GM12874 (cell line): Measurements from ENCODE around the gene RSRC1.

ENCODE experiments used
- CTCF ChIP-seq: IDR thresholded peaks from 2 replicates; pipeline ENCODE4 v1.5.1; 2011; ENCODE audit warnings: low read depth, mild to moderate bottlenecking, control low read depth, low read length, moderate library complexity; ENCODE audit not compliant: insufficient read depth

The RSRC1 gene

DNA sequence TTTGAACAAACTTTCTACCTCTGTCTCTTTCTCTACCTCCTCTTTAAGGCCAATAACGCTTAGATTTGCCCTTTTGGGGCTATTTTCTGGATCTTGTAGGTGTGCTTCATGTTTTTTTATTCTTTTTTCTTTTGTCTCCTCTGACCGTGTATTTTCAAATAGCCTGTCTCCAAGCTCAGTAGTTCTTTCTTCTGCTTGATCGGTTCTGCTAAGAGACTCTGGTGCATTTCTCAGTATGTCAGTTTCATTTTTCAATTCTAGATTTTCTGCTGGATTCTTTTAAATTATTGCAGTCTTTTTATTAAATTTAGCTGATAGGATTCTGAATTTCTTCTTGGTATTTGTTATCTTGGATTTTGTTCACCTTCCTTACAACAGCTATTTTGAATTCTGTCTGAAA, 148.7 kb downstream of the RSRC1 start:
- no peak for TF ChIP-seq CTCF

- no peak for TF ChIP-seq CTCF
Observed at GRCh38 chr3:158260392-158260791, 150.5 kb downstream of the RSRC1 start.

DNA sequence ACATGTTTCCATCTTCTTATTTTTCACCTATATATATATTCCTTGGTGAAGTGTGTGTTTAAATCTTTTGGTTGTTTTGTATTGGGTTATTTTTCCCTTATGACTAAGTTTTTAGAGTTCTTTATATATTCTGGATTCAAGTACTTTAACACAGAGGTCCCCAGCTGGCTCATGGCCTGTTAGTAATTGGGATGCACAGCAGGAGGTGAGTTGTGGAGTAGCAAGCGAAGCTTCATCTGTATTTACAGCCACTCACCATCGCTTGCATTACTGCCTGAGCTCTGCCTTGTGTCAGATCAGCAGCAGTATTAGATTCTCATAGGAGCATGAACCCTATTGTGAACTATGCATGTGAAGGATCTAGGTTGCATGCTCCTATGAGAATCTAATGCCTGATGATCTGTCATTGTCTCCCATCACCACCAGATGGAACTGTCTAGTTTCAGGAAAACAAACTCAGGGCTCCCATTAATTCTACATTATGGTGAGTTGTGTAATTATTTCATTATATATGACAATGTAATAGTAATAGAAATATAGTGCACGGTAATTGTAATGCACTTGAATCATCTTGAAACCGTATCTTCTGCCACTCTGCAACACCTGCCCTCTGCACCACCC, 151.6 kb downstream of the RSRC1 start:
- no peak for TF ChIP-seq CTCF

DNA sequence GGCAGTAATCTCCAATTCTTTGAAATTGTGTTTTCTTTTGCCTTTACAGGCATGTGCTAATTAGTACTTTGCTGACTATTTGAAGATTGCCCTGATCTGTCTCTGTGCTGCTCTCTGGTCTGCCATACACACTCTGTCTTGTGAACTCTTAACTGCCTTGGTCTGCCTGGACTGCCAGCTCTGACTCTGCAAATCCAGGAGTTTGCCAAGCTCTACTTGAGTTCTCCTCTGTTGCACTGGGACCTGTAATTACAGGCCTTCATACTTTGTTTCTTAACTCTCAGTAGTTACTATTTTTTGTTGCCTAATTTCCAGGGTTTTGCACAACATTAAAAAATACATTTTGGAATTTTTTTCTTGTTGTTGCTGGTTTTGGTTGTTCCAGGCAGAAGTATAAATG, 155.0 kb downstream of the RSRC1 start:
- TF ChIP-seq CTCF: no peak

DNA sequence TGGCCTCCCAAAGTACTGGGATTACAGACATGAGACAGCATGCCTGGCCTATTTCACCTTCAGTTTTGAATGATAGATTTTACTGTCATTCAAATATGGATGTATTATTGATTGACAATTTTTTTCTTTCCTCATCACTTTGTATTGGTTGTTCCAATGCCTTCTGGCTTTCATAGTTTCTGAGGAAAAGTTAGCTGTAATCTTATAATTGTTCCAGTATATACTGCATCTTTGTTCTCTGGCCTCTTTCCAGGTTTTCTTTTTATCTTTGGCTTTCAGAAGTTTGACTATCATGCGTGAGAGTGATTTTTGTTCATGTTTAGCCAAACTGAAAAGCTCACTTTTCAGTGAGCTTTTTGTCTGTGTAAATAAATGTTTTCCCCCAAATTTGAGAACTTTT, 157.1 kb downstream of the RSRC1 start:
- TF ChIP-seq CTCF: no peak

DNA sequence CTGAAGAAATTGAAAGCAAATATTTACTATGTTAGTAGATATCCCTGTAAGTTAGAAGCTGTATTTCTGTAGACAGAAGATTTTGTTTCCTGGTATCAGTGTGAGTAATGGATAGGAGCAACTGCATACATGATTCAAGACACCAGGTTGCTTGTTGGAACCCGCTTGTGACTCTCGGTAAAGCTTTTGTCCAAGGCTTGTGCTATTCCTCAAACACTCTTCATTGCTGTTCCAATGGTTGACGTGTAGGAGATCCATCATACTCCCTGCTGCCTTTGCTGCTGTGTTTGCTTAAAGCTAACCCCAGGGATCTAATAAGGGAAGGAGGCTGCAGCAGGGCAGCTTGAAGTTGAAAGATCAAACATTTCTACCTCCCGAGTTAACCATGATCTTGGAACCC, 160.1 kb downstream of the RSRC1 start:
- TF ChIP-seq CTCF: no peak

DNA sequence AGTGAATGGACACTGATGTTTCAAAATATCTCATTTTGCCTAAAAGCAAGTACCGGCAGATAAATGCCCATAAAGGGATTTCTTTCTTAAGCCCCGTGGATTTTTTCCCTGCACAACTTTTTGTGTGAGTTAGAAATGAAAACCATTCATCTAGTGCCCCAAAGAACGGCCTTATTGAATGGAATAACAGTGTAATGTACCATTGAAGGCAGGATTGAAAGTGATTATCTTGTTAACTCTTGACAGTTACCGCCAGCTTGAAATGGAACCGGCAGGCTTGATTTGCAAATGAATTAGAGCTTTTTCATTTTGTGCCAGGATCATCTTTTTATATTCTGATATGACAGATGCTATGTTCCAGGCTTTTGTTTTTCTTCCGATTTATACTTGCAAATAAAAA, 162.2 kb downstream of the RSRC1 start:
- no peak for TF ChIP-seq CTCF

DNA sequence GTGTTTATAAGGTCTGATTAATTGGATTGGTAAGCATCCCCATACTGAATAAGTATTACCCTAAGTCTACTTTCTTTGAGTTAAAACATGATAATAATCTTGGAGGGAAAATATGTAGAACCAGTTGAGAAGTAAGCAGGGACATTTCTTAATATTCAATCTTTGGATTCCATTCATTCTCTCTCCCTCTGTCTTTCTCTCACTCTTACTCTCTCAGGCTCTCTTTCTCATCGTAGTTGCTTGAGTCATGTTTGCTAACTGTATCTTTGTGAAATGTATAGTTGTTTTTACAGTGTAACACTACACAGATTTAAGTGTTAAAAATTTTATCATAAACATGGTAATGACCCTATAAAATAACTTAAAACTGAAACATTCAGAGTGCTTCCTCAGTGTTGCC, 163.8 kb downstream of the RSRC1 start:
- no peak for TF ChIP-seq CTCF
